HCT116 (cell line): ENCODE results near the gene OXER1.

Source experiments
- CBX3 ChIP-seq: IDR thresholded peaks from 2 replicates; pipeline ENCODE4 v1.6.1; 2012; ENCODE audit warnings: low read depth
- EZH2 ChIP-seq: fragments of 200-600 bp; sonication (generic); IDR thresholded peaks from 2 replicates; pipeline ENCODE4 v1.6.1; 2017; ENCODE audit warnings: antibody characterized with exemption, mixed run types
- EZH2phosphoT487 ChIP-seq: fragments of 200-600 bp; IDR thresholded peaks from 2 replicates; pipeline ENCODE4 v1.6.1; 2018; ENCODE audit warnings: antibody characterized with exemption, borderline replicate concordance
- FOSL1 ChIP-seq: IDR thresholded peaks from 2 replicates; pipeline ENCODE4 v1.6.1; 2012; ENCODE audit warnings: low read depth
- POLR2A ChIP-seq: IDR thresholded peaks from 2 replicates; pipeline ENCODE4 v1.7.0; 2011; ENCODE audit warnings: borderline replicate concordance; ENCODE audit not compliant: insufficient read depth, insufficient read length; ENCODE audit errors: extremely low read depth
- POLR2AphosphoS5 ChIP-seq: IDR thresholded peaks from 2 replicates; pipeline ENCODE4 v1.6.1; 2011; ENCODE audit warnings: mild to moderate bottlenecking, low read depth, low read length, moderate library complexity
- SIN3A ChIP-seq: IDR thresholded peaks from 2 replicates; pipeline ENCODE4 v1.6.1; 2012; ENCODE audit warnings: low read depth
- SP1 ChIP-seq: IDR thresholded peaks from 2 replicates; pipeline ENCODE4 v1.6.1; 2012; ENCODE audit warnings: low read depth
- TCF7L2 ChIP-seq: IDR thresholded peaks from 2 replicates; pipeline ENCODE4 v1.7.0; 2011; ENCODE audit warnings: borderline replicate concordance, inconsistent platforms; ENCODE audit not compliant: insufficient read depth, insufficient read length; ENCODE audit errors: extremely low read depth
- ZNF274 ChIP-seq: fragments of 200-500 bp; sonication (Bioruptor generic); IDR thresholded peaks from 2 replicates; pipeline ENCODE4 v1.6.1; 2014; ENCODE audit warnings: mild to moderate bottlenecking, low read depth, low read length, inconsistent platforms
- TF ChIP-seq, protein P1 (sequence below), 3 experiments: fragments of 200-600 bp in 1 of 3; sonication (generic) in 1 of 3; IDR thresholded peaks in 2 of 3; conservative IDR thresholded peaks in 1 of 3; 2 replicates each; pipeline ENCODE4 v1.5.1; 2012 to 2017; ENCODE audit warnings: low read depth in 2 of 3, low read length in 2 of 3, antibody characterized with exemption in 1 of 3, borderline replicate concordance in 1 of 3, control low read depth in 1 of 3, mild to moderate bottlenecking in 1 of 3, mixed read lengths in 1 of 3, mixed run types in 1 of 3, moderate library complexity in 1 of 3; ENCODE audit not compliant: insufficient read depth in 1 of 3

DNA sequence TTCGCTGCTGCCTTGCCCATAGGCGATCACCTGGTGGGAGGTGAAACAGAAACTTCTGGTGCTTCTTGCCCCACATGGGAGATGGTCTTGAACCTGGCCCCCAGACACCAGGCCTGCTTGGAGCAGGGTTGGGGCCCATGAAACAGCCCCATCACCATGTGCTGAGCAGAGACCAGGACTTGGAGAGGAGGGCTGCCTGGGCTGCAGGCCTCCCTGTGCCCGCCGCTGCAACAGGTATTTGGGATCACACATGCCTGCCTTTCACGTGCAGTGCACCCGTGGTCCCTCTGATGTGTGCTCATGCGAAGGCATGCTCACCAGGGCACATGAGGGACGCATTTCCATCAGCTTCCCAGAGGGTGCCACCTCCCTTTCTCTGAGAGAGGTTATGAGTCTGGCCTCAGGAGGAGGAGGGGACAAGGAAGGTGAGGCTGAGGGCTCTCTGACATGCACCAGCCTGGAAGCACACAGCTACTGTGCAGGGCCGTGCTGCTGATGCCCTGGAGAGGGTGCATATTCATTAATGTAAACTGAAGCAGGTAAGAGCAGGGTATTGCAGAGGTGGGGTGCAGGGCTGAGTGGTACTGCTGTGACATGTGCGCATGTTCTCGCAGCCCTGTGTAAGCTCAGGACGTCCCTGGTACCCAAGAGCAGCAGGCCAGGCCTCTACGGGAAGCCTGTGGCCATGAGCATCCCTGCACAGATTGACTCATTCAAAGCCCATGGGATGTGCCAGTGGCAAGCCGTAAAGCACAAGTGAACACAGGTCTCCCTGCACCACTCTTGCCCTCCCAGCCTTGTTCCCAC is 4.2 kb upstream of the OXER1 start:
- TF ChIP-seq EZH2 (no peak), TCF7L2 (no peak), POLR2AphosphoS5 (no peak), SP1 (no peak), FOSL1 (no peak), POLR2A (no peak), CBX3 (no peak), ZNF274 (no peak), EZH2phosphoT487 (no peak), SIN3A (no peak)
- TF ChIP-seq, protein P1, sequence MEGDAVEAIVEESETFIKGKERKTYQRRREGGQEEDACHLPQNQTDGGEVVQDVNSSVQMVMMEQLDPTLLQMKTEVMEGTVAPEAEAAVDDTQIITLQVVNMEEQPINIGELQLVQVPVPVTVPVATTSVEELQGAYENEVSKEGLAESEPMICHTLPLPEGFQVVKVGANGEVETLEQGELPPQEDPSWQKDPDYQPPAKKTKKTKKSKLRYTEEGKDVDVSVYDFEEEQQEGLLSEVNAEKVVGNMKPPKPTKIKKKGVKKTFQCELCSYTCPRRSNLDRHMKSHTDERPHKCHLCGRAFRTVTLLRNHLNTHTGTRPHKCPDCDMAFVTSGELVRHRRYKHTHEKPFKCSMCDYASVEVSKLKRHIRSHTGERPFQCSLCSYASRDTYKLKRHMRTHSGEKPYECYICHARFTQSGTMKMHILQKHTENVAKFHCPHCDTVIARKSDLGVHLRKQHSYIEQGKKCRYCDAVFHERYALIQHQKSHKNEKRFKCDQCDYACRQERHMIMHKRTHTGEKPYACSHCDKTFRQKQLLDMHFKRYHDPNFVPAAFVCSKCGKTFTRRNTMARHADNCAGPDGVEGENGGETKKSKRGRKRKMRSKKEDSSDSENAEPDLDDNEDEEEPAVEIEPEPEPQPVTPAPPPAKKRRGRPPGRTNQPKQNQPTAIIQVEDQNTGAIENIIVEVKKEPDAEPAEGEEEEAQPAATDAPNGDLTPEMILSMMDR (IDR thresholded peaks at IDR 0.05 in 2 of 3, conservative IDR thresholded peaks at IDR 0.05 in 1 of 3; ENCODE audit: borderline replicate concordance in 1 of 3, insufficient read depth in 1 of 3, low read depth in 2 of 3, low read length in 2 of 3): no peak
